Measurements from ENCODE around the gene SPEM2.
A peak's percentile ranks its signal among the peaks of the same experiment; 100 is the strongest.

The SPEM2 gene

GRCh38 chr17:7406235-7406825 is 19.1 kb upstream of the SPEM2 start:
- H3K36me3 ChIP-seq (ENCODE audit: control insufficient read depth in 1 of 2, insufficient read depth in 2 of 2, low read depth in 1 of 2, low read length in 2 of 2), result peaks cover 29 to 33% of the 10 kb centered on the region in 2 experiments
- no peak for DNase-seq
- H3K18ac ChIP-seq (ENCODE audit: low read depth in 1 of 2, low read length in 2 of 2), result no peak overlapping the region
- H3K9me3 ChIP-seq (ENCODE audit: control insufficient read depth, low read length), result no peaks in the 10 kb centered on the region
- no peak overlapping the region for H2BK120ac ChIP-seq (ENCODE audit: low read depth, low read length)
- peak overlapping the region; percentile 75 for H3K4me2 ChIP-seq (ENCODE audit: low read length, poor library complexity, severe bottlenecking)
- H3K27ac ChIP-seq (ENCODE audit: low read length, poor library complexity, severe bottlenecking), result no peak overlapping the region
- H3K4me3 ChIP-seq (ENCODE audit: insufficient read depth in 1 of 2, low read depth in 1 of 2, low read length in 2 of 2), result peak overlapping the region; percentile 29 to 90
- H2AK5ac ChIP-seq (ENCODE audit: low read length, severe bottlenecking), result no peak overlapping the region
- H3K79me1 ChIP-seq (replicated peaks; ENCODE audit: low read length, poor library complexity, severe bottlenecking), result peaks cover 21% of the 10 kb centered on the region
- H3K14ac ChIP-seq (ENCODE audit: low read length in 2 of 2), result peak overlapping the region in 1 of 2 experiments; percentile 53
- no peak overlapping the region for H3K23ac ChIP-seq (ENCODE audit: low read length in 2 of 2)
- no peak overlapping the region for H4K8ac ChIP-seq (ENCODE audit: low read length)
- H2AFZ ChIP-seq (ENCODE audit: low read depth, low read length), result no peak overlapping the region
- peak overlapping the region; percentile 90 for H3K9ac ChIP-seq (ENCODE audit: low read length)
- no peak overlapping the region for H2BK15ac ChIP-seq (ENCODE audit: low read depth, poor library complexity, severe bottlenecking)
- H2BK5ac ChIP-seq (ENCODE audit: low read depth, low read length, poor library complexity, severe bottlenecking), result no peak overlapping the region
- WGBS, result 28% methylated on average over 10 of the region's 12 CpGs
- no peak overlapping the region for H2BK12ac ChIP-seq (ENCODE audit: low read length in 2 of 2)
- no peak overlapping the region for H3K4ac ChIP-seq (ENCODE audit: low read depth in 1 of 2, low read length in 2 of 2)
- H3K27me3 ChIP-seq (ENCODE audit: control insufficient read depth in 1 of 2, insufficient read depth in 1 of 2, low read length in 2 of 2), result no peaks in the 10 kb centered on the region
- H4K91ac ChIP-seq (ENCODE audit: low read length), result no peak overlapping the region
- peaks cover 18% of the 10 kb centered on the region for H3K4me1 ChIP-seq (ENCODE audit: control insufficient read depth, insufficient read depth, low read depth, low read length)

- no peak overlapping the region for H3K18ac ChIP-seq (ENCODE audit: low read depth in 1 of 2, low read length in 2 of 2)
- no peak overlapping the region for H4K91ac ChIP-seq (ENCODE audit: low read length)
- H3K4ac ChIP-seq (ENCODE audit: low read depth in 1 of 2, low read length in 2 of 2), result no peak overlapping the region
- H4K8ac ChIP-seq (ENCODE audit: low read length), result no peak overlapping the region
- peaks cover 19% of the 10 kb centered on the region for H3K79me1 ChIP-seq (replicated peaks; ENCODE audit: low read length, poor library complexity, severe bottlenecking)
- no peak overlapping the region for H3K4me3 ChIP-seq (ENCODE audit: insufficient read depth in 1 of 2, low read depth in 1 of 2, low read length in 2 of 2)
- H2AFZ ChIP-seq (ENCODE audit: low read depth, low read length), result no peak overlapping the region
- H2BK15ac ChIP-seq (ENCODE audit: low read depth, poor library complexity, severe bottlenecking), result no peak overlapping the region
- no peak for DNase-seq
- H3K27me3 ChIP-seq (ENCODE audit: control insufficient read depth in 1 of 2, insufficient read depth in 1 of 2, low read length in 2 of 2), result no peaks in the 10 kb centered on the region
- no peaks in the 10 kb centered on the region for H3K9me3 ChIP-seq (ENCODE audit: control insufficient read depth, low read length)
- peaks cover 29 to 34% of the 10 kb centered on the region in 2 experiments for H3K36me3 ChIP-seq (ENCODE audit: control insufficient read depth in 1 of 2, insufficient read depth in 2 of 2, low read depth in 1 of 2, low read length in 2 of 2)
- no peak overlapping the region for H3K27ac ChIP-seq (ENCODE audit: low read length, poor library complexity, severe bottlenecking)
- peak overlapping the region in 1 of 2 experiments; percentile 58 for H3K14ac ChIP-seq (ENCODE audit: low read length in 2 of 2)
- no peak overlapping the region for H3K4me2 ChIP-seq (ENCODE audit: low read length, poor library complexity, severe bottlenecking)
- 89% methylated on average over 5 of the region's 13 CpGs for WGBS
- no peak overlapping the region for H2AK5ac ChIP-seq (ENCODE audit: low read length, severe bottlenecking)
- no peak overlapping the region for H2BK12ac ChIP-seq (ENCODE audit: low read length in 2 of 2)
- no peak overlapping the region for H2BK5ac ChIP-seq (ENCODE audit: low read depth, low read length, poor library complexity, severe bottlenecking)
- no peak overlapping the region for H3K9ac ChIP-seq (ENCODE audit: low read length)
- H2BK120ac ChIP-seq (ENCODE audit: low read depth, low read length), result no peak overlapping the region
- peaks cover 18% of the 10 kb centered on the region for H3K4me1 ChIP-seq (ENCODE audit: control insufficient read depth, insufficient read depth, low read depth, low read length)
- peak overlapping the region in 1 of 2 experiments; percentile 23 for H3K23ac ChIP-seq (ENCODE audit: low read length in 2 of 2)
Measured at GRCh38 chr17:7407082-7407481, 18.3 kb upstream of the SPEM2 start.

GRCh38 chr17:7407485-7408251 is 17.7 kb upstream of the SPEM2 start, which contains the start of gene NLGN2:
Gene NLGN2, plus strand, starts transcription at chr17:7407845. Its CDS starts 411 bp downstream, at chr17:7408256.
- no peak within 1 kb of the TSS for H3K4ac ChIP-seq (ENCODE audit: low read depth in 1 of 2, low read length in 2 of 2)
- H3K4me2 ChIP-seq (ENCODE audit: low read length, poor library complexity, severe bottlenecking), result no peak within 1 kb of the TSS
- no peak for DNase-seq
- H3K9me3 ChIP-seq (ENCODE audit: control insufficient read depth, low read length), result no peaks in the 10 kb centered on the region
- peaks cover 19% of the 10 kb centered on the region for H3K79me1 ChIP-seq (replicated peaks; ENCODE audit: low read length, poor library complexity, severe bottlenecking)
- H3K18ac ChIP-seq (ENCODE audit: low read depth in 1 of 2, low read length in 2 of 2), result no peak within 1 kb of the TSS
- H2BK120ac ChIP-seq (ENCODE audit: low read depth, low read length), result no peak within 1 kb of the TSS
- H4K8ac ChIP-seq (ENCODE audit: low read length), result no peak within 1 kb of the TSS
- no peak within 1 kb of the TSS for H3K9ac ChIP-seq (ENCODE audit: low read length)
- H3K27ac ChIP-seq (ENCODE audit: low read length, poor library complexity, severe bottlenecking), result no peak within 1 kb of the TSS
- peaks cover 18% of the 10 kb centered on the region for H3K4me1 ChIP-seq (ENCODE audit: control insufficient read depth, insufficient read depth, low read depth, low read length)
- H3K14ac ChIP-seq (ENCODE audit: low read length in 2 of 2), result peak within 1 kb of the TSS in 1 of 2 experiments; percentile 58
- 63% methylated on average over 4 of the region's 12 CpGs for WGBS
- H4K91ac ChIP-seq (ENCODE audit: low read length), result no peak within 1 kb of the TSS
- no peaks in the 10 kb centered on the region for H3K27me3 ChIP-seq (ENCODE audit: control insufficient read depth in 1 of 2, insufficient read depth in 1 of 2, low read length in 2 of 2)
- H3K4me3 ChIP-seq (ENCODE audit: insufficient read depth in 1 of 2, low read depth in 1 of 2, low read length in 2 of 2), result no peak within 1 kb of the TSS
- H3K23ac ChIP-seq (ENCODE audit: low read length in 2 of 2), result peak within 1 kb of the TSS in 1 of 2 experiments; percentile 23
- H3K36me3 ChIP-seq (ENCODE audit: control insufficient read depth in 1 of 2, insufficient read depth in 2 of 2, low read depth in 1 of 2, low read length in 2 of 2), result peaks cover 29 to 34% of the 10 kb centered on the region in 2 experiments
- no peak within 1 kb of the TSS for H2BK5ac ChIP-seq (ENCODE audit: low read depth, low read length, poor library complexity, severe bottlenecking)
- H2AK5ac ChIP-seq (ENCODE audit: low read length, severe bottlenecking), result no peak within 1 kb of the TSS
- H2BK15ac ChIP-seq (ENCODE audit: low read depth, poor library complexity, severe bottlenecking), result no peak within 1 kb of the TSS
- no peak within 1 kb of the TSS for H2BK12ac ChIP-seq (ENCODE audit: low read length in 2 of 2)
- no peak within 1 kb of the TSS for H2AFZ ChIP-seq (ENCODE audit: low read depth, low read length)

- peaks cover 17% of the 10 kb centered on the region for H3K4me1 ChIP-seq (ENCODE audit: control insufficient read depth, insufficient read depth, low read depth, low read length)
Measured at GRCh38 chr17:7408252-7408727, 17.1 kb upstream of the SPEM2 start.

More at GRCh38 chr17:7408252-7408727, 17.1 kb upstream of the SPEM2 start:
- Histone ChIP-seq H3K14ac (ENCODE audit: low read length in 2 of 2) (no peak overlapping the region), H2AK5ac (ENCODE audit: low read length, severe bottlenecking) (no peak overlapping the region), H3K79me1 (replicated peaks; ENCODE audit: low read length, poor library complexity, severe bottlenecking) (peaks cover 22% of the 10 kb centered on the region), H3K36me3 (ENCODE audit: control insufficient read depth in 1 of 2, insufficient read depth in 2 of 2, low read depth in 1 of 2, low read length in 2 of 2) (peaks cover 29 to 34% of the 10 kb centered on the region in 2 experiments), H4K8ac (ENCODE audit: low read length) (no peak overlapping the region), H3K23ac (ENCODE audit: low read length in 2 of 2) (no peak overlapping the region), H2AFZ (ENCODE audit: low read depth, low read length) (no peak overlapping the region), H3K27ac (ENCODE audit: low read length, poor library complexity, severe bottlenecking) (no peak overlapping the region), H3K4me2 (ENCODE audit: low read length, poor library complexity, severe bottlenecking) (no peak overlapping the region), H4K91ac (ENCODE audit: low read length) (no peak overlapping the region), H2BK120ac (ENCODE audit: low read depth, low read length) (no peak overlapping the region), H3K4me3 (ENCODE audit: insufficient read depth in 1 of 2, low read depth in 1 of 2, low read length in 2 of 2) (no peak overlapping the region), H3K9me3 (ENCODE audit: control insufficient read depth, low read length) (no peaks in the 10 kb centered on the region), H3K18ac (ENCODE audit: low read depth in 1 of 2, low read length in 2 of 2) (no peak overlapping the region), H3K27me3 (ENCODE audit: control insufficient read depth in 1 of 2, insufficient read depth in 1 of 2, low read length in 2 of 2) (no peaks in the 10 kb centered on the region), H2BK5ac (ENCODE audit: low read depth, low read length, poor library complexity, severe bottlenecking) (no peak overlapping the region), H2BK12ac (ENCODE audit: low read length in 2 of 2) (no peak overlapping the region), H3K4ac (ENCODE audit: low read depth in 1 of 2, low read length in 2 of 2) (no peak overlapping the region), H2BK15ac (ENCODE audit: low read depth, poor library complexity, severe bottlenecking) (no peak overlapping the region), H3K9ac (ENCODE audit: low read length) (no peak overlapping the region)
- WGBS, result 74% methylated on average over 45 of the region's 58 CpGs
- no peak for DNase-seq
